Peyer's patch (tissue), 4 donors: ENCODE measurements around the gene SNRPA1.

ENCODE experiments used
- POLR2A ChIP-seq, 2 donors: fragments of 450-650 bp; IDR thresholded peaks; one replicate each; pipeline ENCODE4 v1.5.1; 2017; ENCODE audit warnings: antibody characterized with exemption in 2 of 2, mild to moderate bottlenecking in 2 of 2, moderate library complexity in 2 of 2
- TF ChIP-seq, protein P1 (sequence below), 6 experiments: fragments of 450-650 bp in 4 of 6; fragments of 200-600 bp in 2 of 6; sonication (generic) in 1 of 6; IDR thresholded peaks; one replicate each; pipeline ENCODE4 v1.5.1; 2017 to 2019; ENCODE audit warnings: antibody characterized with exemption in 6 of 6, mild to moderate bottlenecking in 3 of 6, moderate library complexity in 1 of 6

DNA sequence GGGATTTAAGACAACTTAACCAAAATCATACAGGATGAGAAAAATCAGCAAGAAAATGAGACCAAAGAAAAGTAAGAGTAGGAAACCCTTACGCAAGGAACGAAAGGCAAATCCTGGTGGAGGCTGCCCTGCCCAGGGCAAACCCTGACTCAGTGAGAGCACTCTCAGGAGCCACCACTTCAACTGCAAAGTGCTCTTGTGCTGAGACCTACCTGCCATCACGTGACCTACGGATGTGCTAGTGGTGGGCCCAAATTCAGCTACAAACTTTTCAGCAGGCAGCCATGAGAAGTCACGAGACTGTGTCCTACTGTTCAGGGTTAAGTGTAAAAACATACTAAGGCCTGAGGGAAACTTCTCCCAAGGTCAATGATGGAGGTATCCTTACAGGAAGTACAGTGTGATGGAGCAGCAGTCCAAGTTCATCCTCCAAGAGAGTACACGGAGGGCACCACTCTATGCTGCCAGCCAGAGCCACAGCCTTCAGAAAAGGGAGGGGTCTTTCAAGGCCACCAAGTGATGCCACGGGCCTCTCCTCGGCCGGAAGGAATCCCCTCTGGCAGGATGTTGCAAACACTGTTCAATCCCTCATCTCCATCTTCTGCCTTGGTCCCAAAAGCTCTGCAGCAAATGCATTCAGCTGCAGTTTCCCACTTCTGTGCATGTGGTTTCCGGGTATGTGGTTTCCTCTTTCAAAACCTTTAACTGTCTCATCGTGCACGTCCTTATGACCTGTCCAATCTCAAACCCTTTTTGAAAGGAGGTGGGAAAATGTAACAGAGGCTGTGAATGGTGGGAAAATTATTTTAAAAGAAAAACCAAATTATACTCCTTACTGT, 52.7 kb downstream of the SNRPA1 start:
- TF ChIP-seq, protein P1, sequence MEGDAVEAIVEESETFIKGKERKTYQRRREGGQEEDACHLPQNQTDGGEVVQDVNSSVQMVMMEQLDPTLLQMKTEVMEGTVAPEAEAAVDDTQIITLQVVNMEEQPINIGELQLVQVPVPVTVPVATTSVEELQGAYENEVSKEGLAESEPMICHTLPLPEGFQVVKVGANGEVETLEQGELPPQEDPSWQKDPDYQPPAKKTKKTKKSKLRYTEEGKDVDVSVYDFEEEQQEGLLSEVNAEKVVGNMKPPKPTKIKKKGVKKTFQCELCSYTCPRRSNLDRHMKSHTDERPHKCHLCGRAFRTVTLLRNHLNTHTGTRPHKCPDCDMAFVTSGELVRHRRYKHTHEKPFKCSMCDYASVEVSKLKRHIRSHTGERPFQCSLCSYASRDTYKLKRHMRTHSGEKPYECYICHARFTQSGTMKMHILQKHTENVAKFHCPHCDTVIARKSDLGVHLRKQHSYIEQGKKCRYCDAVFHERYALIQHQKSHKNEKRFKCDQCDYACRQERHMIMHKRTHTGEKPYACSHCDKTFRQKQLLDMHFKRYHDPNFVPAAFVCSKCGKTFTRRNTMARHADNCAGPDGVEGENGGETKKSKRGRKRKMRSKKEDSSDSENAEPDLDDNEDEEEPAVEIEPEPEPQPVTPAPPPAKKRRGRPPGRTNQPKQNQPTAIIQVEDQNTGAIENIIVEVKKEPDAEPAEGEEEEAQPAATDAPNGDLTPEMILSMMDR (IDR thresholded peaks at IDR 0.05), result no peak
- no peak for TF ChIP-seq POLR2A (IDR thresholded peaks at IDR 0.05)
